ENCODE measurements around the gene CNTN5. TPM values are rescaled to one million over a fixed set of nuclear protein-coding genes. Genes with fewer than 3 reads are reported as not detected.
"Not testable (repeated sequence)": the region's sequence is repeated elsewhere in the genome, so short reads cannot be mapped to it uniquely, and the experiment has no call there.

The CNTN5 gene
- total RNA-seq, 1 donor from 2014 or later = 0.15 TPM

GRCh38 chr11:100247704-100248103 lies 1227.0 kb downstream of the CNTN5 start:
- DNase-seq (ENCODE audit: low spot score) = no peak
- TF ChIP-seq CTCF (IDR thresholded peaks at IDR 0.05; ENCODE audit: unreplicated experiment) = no peak
- Mint-ChIP-seq H3K27ac (ENCODE audit: unreplicated experiment) (no peak overlapping the region), H3K9me3 (ENCODE audit: unreplicated experiment) (no peaks in the 10 kb centered on the region), H3K4me3 (ENCODE audit: unreplicated experiment) (no peak overlapping the region), H3K36me3 (ENCODE audit: low read depth, unreplicated experiment) (no peaks in the 10 kb centered on the region), H3K4me1 (ENCODE audit: unreplicated experiment) (no peaks in the 10 kb centered on the region), H3K27me3 (ENCODE audit: unreplicated experiment) (no peaks in the 10 kb centered on the region)

- H3K27ac Mint-ChIP-seq (ENCODE audit: unreplicated experiment); H3K36me3 Mint-ChIP-seq (ENCODE audit: low read depth, unreplicated experiment); H3K4me1 Mint-ChIP-seq (ENCODE audit: unreplicated experiment): not testable (repeated sequence)
These were observed 1236.6 kb downstream of the CNTN5 start for GRCh38 chr11:100257238-100257803.

GRCh38 chr11:100269516-100269915 lies 1248.8 kb downstream of the CNTN5 start:
- Mint-ChIP-seq H3K27me3 (ENCODE audit: unreplicated experiment) (no peaks in the 10 kb centered on the region), H3K4me3 (ENCODE audit: unreplicated experiment) (no peak overlapping the region), H3K9me3 (ENCODE audit: unreplicated experiment) (no peaks in the 10 kb centered on the region), H3K4me1 (ENCODE audit: unreplicated experiment) (no peaks in the 10 kb centered on the region), H3K27ac (ENCODE audit: unreplicated experiment) (no peak overlapping the region), H3K36me3 (ENCODE audit: low read depth, unreplicated experiment) (no peaks in the 10 kb centered on the region)
- no peak for TF ChIP-seq CTCF (IDR thresholded peaks at IDR 0.05; ENCODE audit: unreplicated experiment)
- DNase-seq (ENCODE audit: low spot score) = no peak

More at GRCh38 chr11:100257238-100257803, 1236.6 kb downstream of the CNTN5 start:
- not testable (repeated sequence) for DNase-seq (ENCODE audit: low spot score); H3K4me3 Mint-ChIP-seq (ENCODE audit: unreplicated experiment); H3K27me3 Mint-ChIP-seq (ENCODE audit: unreplicated experiment); H3K9me3 Mint-ChIP-seq (ENCODE audit: unreplicated experiment)

GRCh38 chr11:100273066-100273815 lies 1252.5 kb downstream of the CNTN5 start:
- Mint-ChIP-seq H3K27me3 (ENCODE audit: unreplicated experiment) (no peaks in the 10 kb centered on the region), H3K4me3 (ENCODE audit: unreplicated experiment) (no peak overlapping the region), H3K27ac (ENCODE audit: unreplicated experiment) (no peak overlapping the region), H3K9me3 (ENCODE audit: unreplicated experiment) (no peaks in the 10 kb centered on the region), H3K4me1 (ENCODE audit: unreplicated experiment) (no peaks in the 10 kb centered on the region), H3K36me3 (ENCODE audit: low read depth, unreplicated experiment) (no peaks in the 10 kb centered on the region)
- DNase-seq (ENCODE audit: low spot score) = no peak
- no peak for TF ChIP-seq CTCF (IDR thresholded peaks at IDR 0.05; ENCODE audit: unreplicated experiment)

- not testable (repeated sequence) for H3K36me3 Mint-ChIP-seq (ENCODE audit: low read depth, unreplicated experiment); DNase-seq (ENCODE audit: low spot score); H3K9me3 Mint-ChIP-seq (ENCODE audit: unreplicated experiment); H3K27me3 Mint-ChIP-seq (ENCODE audit: unreplicated experiment); H3K4me1 Mint-ChIP-seq (ENCODE audit: unreplicated experiment); H3K27ac Mint-ChIP-seq (ENCODE audit: unreplicated experiment); H3K4me3 Mint-ChIP-seq (ENCODE audit: unreplicated experiment)
These were observed 1253.7 kb downstream of the CNTN5 start for GRCh38 chr11:100274466-100274865.

- no peaks in the 10 kb centered on the region for H3K36me3 Mint-ChIP-seq (ENCODE audit: low read depth, unreplicated experiment)
- TF ChIP-seq CTCF (IDR thresholded peaks at IDR 0.05; ENCODE audit: unreplicated experiment) = no peak
- no peaks in the 10 kb centered on the region for H3K27me3 Mint-ChIP-seq (ENCODE audit: unreplicated experiment)
- no peaks in the 10 kb centered on the region for H3K9me3 Mint-ChIP-seq (ENCODE audit: unreplicated experiment)
- no peak for DNase-seq (ENCODE audit: low spot score)
- no peak overlapping the region for H3K27ac Mint-ChIP-seq (ENCODE audit: unreplicated experiment)
- H3K4me1 Mint-ChIP-seq (ENCODE audit: unreplicated experiment) = no peaks in the 10 kb centered on the region
- no peak overlapping the region for H3K4me3 Mint-ChIP-seq (ENCODE audit: unreplicated experiment)
These were observed 1274.0 kb downstream of the CNTN5 start for GRCh38 chr11:100294748-100295147.

Measured in endothelial cell (in vitro differentiated cells).